ENCODE data around the gene PRSS23.

GRCh38 chr11:86803136-86804045, 3.0 kb downstream of the PRSS23 start:
- TF ChIP-seq POLR2A (IDR thresholded peaks at IDR 0.05) (no peak), CTCF (IDR thresholded peaks at IDR 0.05) (no peak), POLR2AphosphoS5 (IDR thresholded peaks at IDR 0.05) (no peak)
